ENCODE results near the gene DUSP7.

DUSP7 gene

DNA sequence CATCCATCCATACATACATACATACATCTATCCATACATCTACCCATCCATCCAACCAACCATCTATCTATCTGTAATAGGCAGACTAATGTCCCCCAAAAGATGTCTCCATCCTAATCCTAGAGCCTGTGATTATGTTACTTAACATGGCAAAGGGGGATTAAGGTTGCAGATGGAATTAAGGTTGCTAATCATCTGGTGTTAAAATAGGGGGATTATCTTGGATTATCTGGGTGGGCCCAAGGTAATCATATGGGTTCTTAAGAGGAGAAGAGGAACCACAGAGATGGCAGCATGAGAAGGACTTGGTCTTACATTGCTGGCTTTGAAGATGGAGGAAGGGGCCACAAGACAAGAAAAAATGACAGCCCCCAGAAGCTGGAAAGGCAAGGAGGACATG, 45.9 kb downstream of the DUSP7 start:
- no peak for DNase-seq (ENCODE audit: insufficient read length)
- FAIRE-seq, result no peak
- TF ChIP-seq POLR2A (IDR thresholded peaks at IDR 0.05; ENCODE audit: low read depth, low read length), result no peak
- no peak for TF ChIP-seq POLR2AphosphoS5 (IDR thresholded peaks at IDR 0.05; ENCODE audit: low read depth, low read length)
- TF ChIP-seq TAF1 (IDR thresholded peaks at IDR 0.05; ENCODE audit: borderline replicate concordance, low read depth, low read length), result no peak

DNA sequence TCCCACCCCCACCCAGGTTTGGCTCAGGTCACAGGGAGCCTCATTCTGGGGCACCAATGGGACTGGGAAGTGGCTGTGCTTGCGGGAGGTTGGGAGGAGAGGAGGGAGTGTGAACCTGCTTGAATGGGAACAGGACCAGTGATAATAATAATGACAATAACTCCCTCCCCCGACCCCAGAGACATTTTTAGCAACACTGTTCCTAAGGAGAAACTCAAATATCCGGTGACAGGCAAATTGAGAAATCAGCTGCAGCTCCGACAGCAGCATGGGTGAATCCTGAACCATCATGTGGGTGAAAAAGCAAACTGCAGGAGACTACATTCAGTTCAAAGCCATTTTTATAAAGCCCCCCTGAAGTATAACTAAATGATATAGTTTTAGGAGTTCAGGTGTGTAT, 49.1 kb downstream of the DUSP7 start:
- no peak for DNase-seq (ENCODE audit: insufficient read length)
- TF ChIP-seq POLR2A (IDR thresholded peaks at IDR 0.05; ENCODE audit: low read depth, low read length) (no peak), POLR2AphosphoS5 (IDR thresholded peaks at IDR 0.05; ENCODE audit: low read depth, low read length) (no peak), TAF1 (IDR thresholded peaks at IDR 0.05; ENCODE audit: borderline replicate concordance, low read depth, low read length) (no peak)
- FAIRE-seq, result no peak

DNA sequence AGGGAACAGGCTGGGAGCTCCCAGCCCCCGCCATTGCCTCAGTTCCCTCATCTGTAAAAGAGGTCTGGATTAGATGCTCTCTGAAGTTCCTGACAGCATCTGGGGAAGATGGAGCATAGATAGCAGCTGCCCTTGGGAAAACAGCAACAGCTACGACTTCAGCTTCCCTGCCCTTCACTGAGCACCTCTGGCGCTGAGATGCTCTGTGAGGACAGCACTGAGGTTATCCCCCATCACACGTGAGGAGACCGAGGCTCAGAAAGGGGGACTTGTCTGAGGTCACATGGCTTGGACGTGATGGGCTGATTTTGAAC, 49.6 kb downstream of the DUSP7 start:
- DNase-seq (ENCODE audit: insufficient read length) (no peak), FAIRE-seq (no peak)
- TF ChIP-seq POLR2A (IDR thresholded peaks at IDR 0.05; ENCODE audit: low read depth, low read length), result no peak
- no peak for TF ChIP-seq TAF1 (IDR thresholded peaks at IDR 0.05; ENCODE audit: borderline replicate concordance, low read depth, low read length)
- TF ChIP-seq POLR2AphosphoS5 (IDR thresholded peaks at IDR 0.05; ENCODE audit: low read depth, low read length), result no peak

DNA sequence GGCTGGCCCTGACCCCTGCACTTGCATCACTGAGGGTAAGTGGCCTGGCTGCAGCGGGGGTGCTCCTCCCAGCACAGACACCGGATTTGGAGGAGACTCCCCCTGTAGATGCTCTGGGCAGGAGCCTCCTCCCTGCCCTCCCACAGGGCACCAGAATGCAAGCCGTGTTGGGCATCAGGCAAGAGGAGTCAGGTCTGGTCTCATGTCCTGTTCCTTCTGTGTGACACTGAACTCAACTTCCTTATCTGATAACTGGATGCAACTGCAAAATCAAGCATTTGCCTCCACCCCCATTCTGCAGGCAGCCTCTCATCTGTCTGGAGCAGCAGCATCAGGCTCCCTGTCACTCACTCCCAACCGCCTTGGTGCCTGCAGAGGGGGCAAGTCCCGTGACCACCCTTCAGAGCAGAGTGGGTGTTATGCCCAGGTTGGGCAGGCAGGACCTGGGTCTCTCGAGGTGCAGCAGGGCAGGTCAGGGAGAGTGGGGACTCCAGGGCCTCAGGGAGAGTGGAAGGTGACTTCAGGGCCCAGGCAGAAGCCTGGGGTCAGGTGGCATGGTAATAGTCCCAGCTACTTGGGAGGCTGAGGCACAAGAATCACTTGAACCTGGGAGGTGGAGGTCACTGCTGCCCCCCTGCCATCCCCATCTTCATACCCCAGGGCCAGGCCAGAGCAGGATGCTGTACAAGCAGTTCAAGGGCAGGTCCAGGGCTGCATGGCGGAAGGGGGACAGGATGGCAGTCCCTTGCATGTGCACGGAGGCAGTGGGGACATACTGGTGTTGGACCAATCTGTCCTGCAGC, 50.2 kb downstream of the DUSP7 start:
- TF ChIP-seq TAF1 (IDR thresholded peaks at IDR 0.05; ENCODE audit: borderline replicate concordance, low read depth, low read length) (no peak), POLR2A (IDR thresholded peaks at IDR 0.05; ENCODE audit: low read depth, low read length) (no peak), POLR2AphosphoS5 (IDR thresholded peaks at IDR 0.05; ENCODE audit: low read depth, low read length) (no peak)
- DNase-seq (ENCODE audit: insufficient read length) (no peak), FAIRE-seq (no peak)

DNA sequence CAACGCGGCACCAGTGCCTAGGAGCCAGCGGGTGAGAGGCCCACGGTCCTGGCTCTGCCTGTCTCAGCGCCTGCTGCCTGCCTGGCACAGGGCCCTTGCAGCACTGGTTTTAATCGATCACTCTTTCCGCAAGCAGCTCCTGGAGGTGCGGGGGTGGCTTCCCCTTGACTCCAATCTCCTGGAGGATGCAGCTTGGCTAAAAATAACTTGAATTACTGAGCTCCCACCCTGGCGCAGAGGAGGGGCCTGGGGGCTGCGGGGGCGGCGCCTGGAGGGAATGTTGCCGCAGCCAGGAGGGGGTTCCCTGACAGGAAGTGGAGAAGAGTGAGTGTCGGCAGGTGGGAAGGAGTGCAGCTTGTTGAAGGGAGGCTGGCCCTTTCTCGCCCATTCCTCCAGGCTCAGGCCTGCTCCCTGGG, 50.8 kb downstream of the DUSP7 start:
- TF ChIP-seq POLR2AphosphoS5 (IDR thresholded peaks at IDR 0.05; ENCODE audit: low read depth, low read length) (no peak), POLR2A (IDR thresholded peaks at IDR 0.05; ENCODE audit: low read depth, low read length) (no peak), TAF1 (IDR thresholded peaks at IDR 0.05; ENCODE audit: borderline replicate concordance, low read depth, low read length) (no peak)
- FAIRE-seq (no peak), DNase-seq (ENCODE audit: insufficient read length) (no peak)

DNA sequence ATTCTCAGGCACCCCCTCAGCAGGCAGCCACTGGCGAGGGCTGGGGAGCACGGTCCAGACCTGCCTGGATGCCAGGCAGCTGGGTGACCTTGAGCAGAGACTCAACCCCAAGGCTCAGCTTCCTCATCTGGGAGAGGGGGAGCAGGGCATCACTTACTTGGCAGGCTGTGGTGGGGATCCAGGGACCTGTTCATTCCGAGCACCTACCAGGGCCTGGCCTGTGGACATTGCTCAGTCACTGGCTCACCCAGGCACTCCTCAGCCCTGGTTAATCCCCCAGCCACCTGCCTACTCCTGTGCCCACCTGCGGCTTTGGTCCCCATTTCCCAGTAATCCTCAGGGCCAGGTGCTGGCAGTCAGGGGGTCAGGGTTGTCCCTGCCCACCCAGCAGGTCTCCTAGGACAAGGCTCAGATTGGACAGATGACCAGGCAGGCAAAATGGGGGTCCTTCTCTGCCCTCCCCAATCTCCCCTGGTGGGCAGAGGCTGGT, 51.4 kb downstream of the DUSP7 start:
- TF ChIP-seq TAF1 (IDR thresholded peaks at IDR 0.05; ENCODE audit: borderline replicate concordance, low read depth, low read length) (no peak), POLR2AphosphoS5 (IDR thresholded peaks at IDR 0.05; ENCODE audit: low read depth, low read length) (no peak), POLR2A (IDR thresholded peaks at IDR 0.05; ENCODE audit: low read depth, low read length) (no peak)
- FAIRE-seq, result no peak

DNA sequence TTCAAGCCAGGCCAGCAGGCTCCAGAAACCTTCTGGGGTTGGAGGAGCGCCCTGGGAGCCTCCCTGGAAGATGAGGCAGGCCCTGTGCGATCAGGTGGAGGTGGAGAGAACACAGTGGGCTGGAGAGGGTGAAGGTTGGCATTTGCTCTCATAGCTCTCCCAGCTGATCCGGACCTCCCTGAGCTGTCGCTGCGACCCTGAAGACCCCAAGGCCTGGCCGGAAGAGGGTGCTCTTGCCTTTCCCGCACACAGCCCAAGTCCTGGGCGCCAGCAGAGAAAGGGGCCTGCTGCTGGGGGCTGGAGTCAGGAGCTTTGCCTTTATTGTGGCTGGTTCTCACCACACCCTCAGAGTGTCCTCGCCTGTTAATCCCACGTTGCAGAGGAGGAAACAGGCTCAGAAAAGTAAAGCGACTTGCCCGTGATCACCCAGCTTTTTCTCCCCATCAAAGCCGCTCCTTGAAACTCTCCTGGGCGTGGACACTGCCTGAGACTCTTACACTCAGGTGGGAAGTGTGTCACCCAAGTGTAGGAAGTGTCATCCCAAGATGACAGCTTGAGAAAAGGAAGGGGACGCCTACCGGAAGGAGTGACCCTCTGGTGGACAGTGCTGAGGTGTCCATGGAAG, 52.1 kb downstream of the DUSP7 start:
- no peak for TF ChIP-seq POLR2A (IDR thresholded peaks at IDR 0.05; ENCODE audit: low read depth, low read length)
- TF ChIP-seq TAF1 (IDR thresholded peaks at IDR 0.05; ENCODE audit: borderline replicate concordance, low read depth, low read length), result no peak
- TF ChIP-seq POLR2AphosphoS5 (IDR thresholded peaks at IDR 0.05; ENCODE audit: low read depth, low read length), result no peak
- DNase-seq (ENCODE audit: insufficient read length), result no peak
- peak; percentile 70 for FAIRE-seq

More for the DNA sequence above, 51.4 kb downstream of the DUSP7 start:
- no peak for DNase-seq (ENCODE audit: insufficient read length)

DNA sequence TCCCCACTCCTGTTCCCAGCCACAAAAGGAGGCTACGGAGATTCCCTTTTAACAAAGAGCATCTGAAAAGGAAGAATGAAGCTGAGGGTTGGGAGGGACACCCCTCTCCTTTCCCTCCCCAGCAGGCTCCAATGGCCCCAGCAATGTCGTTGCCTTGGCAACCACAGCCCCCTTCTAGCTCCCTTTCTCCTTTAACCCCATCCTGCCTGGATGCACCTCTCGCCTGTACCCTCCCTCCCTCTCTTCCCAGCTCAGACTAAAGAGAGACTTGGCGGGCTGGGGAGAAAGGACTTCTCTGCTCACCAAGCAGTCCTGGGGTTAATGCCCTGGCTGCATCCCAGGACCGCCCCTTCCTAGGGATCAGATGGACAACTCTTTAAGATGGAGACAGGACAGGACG, 53.6 kb downstream of the DUSP7 start:
- DNase-seq (ENCODE audit: insufficient read length) (no peak), FAIRE-seq (no peak)
- no peak for TF ChIP-seq TAF1 (IDR thresholded peaks at IDR 0.05; ENCODE audit: borderline replicate concordance, low read depth, low read length)
- TF ChIP-seq POLR2A (IDR thresholded peaks at IDR 0.05; ENCODE audit: low read depth, low read length), result no peak
- no peak for TF ChIP-seq POLR2AphosphoS5 (IDR thresholded peaks at IDR 0.05; ENCODE audit: low read depth, low read length)

DNA sequence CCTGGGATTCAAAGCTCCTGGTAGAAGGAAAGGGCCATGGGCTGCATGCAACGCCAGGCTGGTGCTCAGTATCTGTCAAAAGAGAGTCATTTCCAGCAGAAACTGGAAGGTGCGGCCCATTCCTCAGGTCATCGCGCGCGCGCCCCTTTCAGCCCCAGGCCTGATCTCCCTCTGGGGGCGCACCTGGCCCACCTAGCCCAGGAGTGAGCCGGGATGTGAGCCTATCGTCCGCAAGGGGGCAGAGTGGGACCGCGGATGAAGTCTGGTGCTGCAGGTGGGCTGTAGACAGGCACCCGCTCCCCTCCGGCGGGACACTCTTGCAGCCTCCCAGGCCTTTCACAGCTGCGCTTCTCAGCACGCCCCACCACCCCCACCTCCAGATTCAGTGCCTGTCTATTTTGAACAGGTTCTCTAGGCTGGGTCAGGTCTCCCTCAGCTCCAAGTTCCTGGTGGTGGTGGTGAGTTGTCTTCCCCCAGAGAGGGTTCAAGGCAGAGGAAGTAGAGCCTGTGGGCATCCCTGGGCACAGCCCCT, 54.9 kb downstream of the DUSP7 start:
- DNase-seq (ENCODE audit: insufficient read length) (peak; percentile 97), FAIRE-seq (peak; percentile 97)
- TF ChIP-seq POLR2AphosphoS5 (IDR thresholded peaks at IDR 0.05; ENCODE audit: low read depth, low read length), result no peak

DNA sequence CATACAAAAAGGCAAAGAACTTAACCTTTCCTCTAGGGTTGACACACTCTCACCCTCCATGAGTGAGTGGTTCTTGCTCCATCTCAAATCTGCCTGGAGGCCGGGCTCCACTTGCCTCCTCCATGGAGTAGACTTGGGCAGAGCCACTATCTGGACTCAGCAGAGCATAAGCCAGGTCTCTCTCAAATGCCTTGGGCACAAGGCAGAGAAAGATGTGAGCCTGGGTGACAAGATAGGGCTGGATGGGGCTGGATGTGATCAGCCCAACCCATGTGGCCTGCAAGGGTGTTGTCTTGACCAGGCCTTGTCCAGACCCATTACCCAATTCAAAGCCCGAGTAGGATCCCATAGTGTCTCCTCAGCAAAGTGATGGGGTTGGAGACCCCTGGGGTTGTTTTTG, 56.5 kb downstream of the DUSP7 start:
- TF ChIP-seq TAF1 (IDR thresholded peaks at IDR 0.05; ENCODE audit: borderline replicate concordance, low read depth, low read length), result no peak
- TF ChIP-seq POLR2A (IDR thresholded peaks at IDR 0.05; ENCODE audit: low read depth, low read length), result no peak
- TF ChIP-seq POLR2AphosphoS5 (IDR thresholded peaks at IDR 0.05; ENCODE audit: low read depth, low read length), result no peak
- FAIRE-seq (no peak), DNase-seq (ENCODE audit: insufficient read length) (no peak)
